ENCODE measurements around the gene ADAM22. TPM values are rescaled to one million over a fixed set of nuclear protein-coding genes. Genes with fewer than 3 reads are reported as not detected.

Gene ADAM22
- total RNA-seq, 1 experiment from 2014 or later: 14.0 TPM

DNA sequence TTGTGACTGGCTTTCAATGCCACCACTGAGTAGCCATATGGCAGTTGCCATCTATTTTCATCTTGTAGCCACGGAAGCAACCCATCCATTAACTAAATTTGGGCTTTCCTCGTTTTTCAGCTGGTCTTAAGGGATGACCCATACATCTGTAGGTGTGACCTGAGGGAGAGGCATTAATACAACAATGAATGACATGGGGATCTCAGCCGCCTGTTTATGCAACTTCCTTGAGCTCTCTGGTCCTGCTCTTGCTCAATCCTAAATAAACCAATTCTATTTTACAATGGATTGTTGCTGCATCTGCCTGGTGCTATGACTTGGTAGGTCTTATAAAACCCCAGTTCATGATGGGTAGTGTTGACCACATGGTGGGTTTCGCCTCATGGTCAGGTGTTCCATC, 21.9 kb upstream of the ADAM22 start:
- H4K20me1 ChIP-seq (ENCODE audit: insufficient read depth): no peaks in the 10 kb centered on the region
- POLR2A ChIA-PET (ENCODE audit: unreplicated experiment): no interaction called here
- intact Hi-C loops (cut with micrococcal nuclease; ENCODE audit: unreplicated experiment): no loop called here
- no peak overlapping the region for H3K27ac ChIP-seq
- H3F3A ChIP-seq (ENCODE audit: insufficient read depth, low read depth): peaks cover 4% of the 10 kb centered on the region; the same call in 1 of the 2 replicates
- H3K4me2 ChIP-seq: no peak overlapping the region
- BruUV-seq (replicated peaks): no TSS peak
- no peaks in the 10 kb centered on the region; the same call in 1 of the 2 replicates for H3K36me3 ChIP-seq (ENCODE audit: low read depth)
- H2AFZ ChIP-seq: no peak overlapping the region
- H3K4me1 ChIP-seq (replicated peaks; ENCODE audit: insufficient read depth): no peaks in the 10 kb centered on the region
- H3K79me2 ChIP-seq (ENCODE audit: low read depth): no peaks in the 10 kb centered on the region
- DNase-seq: no peak
- no peaks in the 10 kb centered on the region for H3K9me2 ChIP-seq (ENCODE audit: insufficient read depth)
- CTCF ChIA-PET: no interaction called here
- TF ChIP-seq, protein P1, sequence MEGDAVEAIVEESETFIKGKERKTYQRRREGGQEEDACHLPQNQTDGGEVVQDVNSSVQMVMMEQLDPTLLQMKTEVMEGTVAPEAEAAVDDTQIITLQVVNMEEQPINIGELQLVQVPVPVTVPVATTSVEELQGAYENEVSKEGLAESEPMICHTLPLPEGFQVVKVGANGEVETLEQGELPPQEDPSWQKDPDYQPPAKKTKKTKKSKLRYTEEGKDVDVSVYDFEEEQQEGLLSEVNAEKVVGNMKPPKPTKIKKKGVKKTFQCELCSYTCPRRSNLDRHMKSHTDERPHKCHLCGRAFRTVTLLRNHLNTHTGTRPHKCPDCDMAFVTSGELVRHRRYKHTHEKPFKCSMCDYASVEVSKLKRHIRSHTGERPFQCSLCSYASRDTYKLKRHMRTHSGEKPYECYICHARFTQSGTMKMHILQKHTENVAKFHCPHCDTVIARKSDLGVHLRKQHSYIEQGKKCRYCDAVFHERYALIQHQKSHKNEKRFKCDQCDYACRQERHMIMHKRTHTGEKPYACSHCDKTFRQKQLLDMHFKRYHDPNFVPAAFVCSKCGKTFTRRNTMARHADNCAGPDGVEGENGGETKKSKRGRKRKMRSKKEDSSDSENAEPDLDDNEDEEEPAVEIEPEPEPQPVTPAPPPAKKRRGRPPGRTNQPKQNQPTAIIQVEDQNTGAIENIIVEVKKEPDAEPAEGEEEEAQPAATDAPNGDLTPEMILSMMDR (conservative IDR thresholded peaks at IDR 0.05): no peak
- TF ChIP-seq EZH2 (IDR thresholded peaks at IDR 0.05; ENCODE audit: low read depth): no peak
- H3K4me3 ChIP-seq: no peak overlapping the region
- H3K9me3 ChIP-seq (ENCODE audit: insufficient read depth, low read depth): no peaks in the 10 kb centered on the region
- no peaks in the 10 kb centered on the region for H3K27me3 ChIP-seq (ENCODE audit: insufficient read depth, low read depth)

DNA sequence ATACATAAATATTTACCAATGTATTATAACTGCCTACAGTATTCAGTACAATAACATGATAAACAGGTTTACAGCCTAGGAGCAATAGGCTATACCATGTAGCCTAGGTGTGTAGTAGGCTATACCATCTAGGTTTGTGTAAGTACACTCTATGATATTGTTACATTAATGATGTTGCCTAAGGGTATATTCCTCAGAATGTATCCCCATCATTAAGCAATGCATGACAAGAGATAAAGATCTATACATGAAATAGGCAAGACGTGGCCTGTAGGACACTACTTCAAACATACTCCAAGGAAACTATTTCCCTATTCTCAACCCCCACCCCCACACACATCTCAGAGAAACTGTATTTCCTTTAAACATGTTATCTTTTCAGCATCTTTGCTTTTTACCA, 15.3 kb upstream of the ADAM22 start:
- no peak for DNase-seq
- no peak for TF ChIP-seq EZH2 (IDR thresholded peaks at IDR 0.05; ENCODE audit: low read depth)
- TF ChIP-seq, protein P1 (conservative IDR thresholded peaks at IDR 0.05): no peak
- Histone ChIP-seq H3K4me2 (no peak overlapping the region), H4K20me1 (ENCODE audit: insufficient read depth) (no peaks in the 10 kb centered on the region), H3K36me3 (ENCODE audit: low read depth) (no peaks in the 10 kb centered on the region), H3K79me2 (ENCODE audit: low read depth) (no peaks in the 10 kb centered on the region), H2AFZ (no peak overlapping the region), H3K27ac (no peak overlapping the region), H3F3A (ENCODE audit: insufficient read depth, low read depth) (no peaks in the 10 kb centered on the region), H3K4me3 (no peak overlapping the region), H3K27me3 (ENCODE audit: insufficient read depth, low read depth) (no peaks in the 10 kb centered on the region), H3K9me3 (ENCODE audit: insufficient read depth, low read depth) (no peaks in the 10 kb centered on the region), H3K4me1 (replicated peaks; ENCODE audit: insufficient read depth) (no peaks in the 10 kb centered on the region), H3K9me2 (ENCODE audit: insufficient read depth) (no peaks in the 10 kb centered on the region)
- BruUV-seq (replicated peaks): no TSS peak
- POLR2A ChIA-PET (ENCODE audit: unreplicated experiment): no interaction called here
- intact Hi-C loops (cut with micrococcal nuclease; ENCODE audit: unreplicated experiment): no loop called here
- CTCF ChIA-PET: no interaction called here

DNA sequence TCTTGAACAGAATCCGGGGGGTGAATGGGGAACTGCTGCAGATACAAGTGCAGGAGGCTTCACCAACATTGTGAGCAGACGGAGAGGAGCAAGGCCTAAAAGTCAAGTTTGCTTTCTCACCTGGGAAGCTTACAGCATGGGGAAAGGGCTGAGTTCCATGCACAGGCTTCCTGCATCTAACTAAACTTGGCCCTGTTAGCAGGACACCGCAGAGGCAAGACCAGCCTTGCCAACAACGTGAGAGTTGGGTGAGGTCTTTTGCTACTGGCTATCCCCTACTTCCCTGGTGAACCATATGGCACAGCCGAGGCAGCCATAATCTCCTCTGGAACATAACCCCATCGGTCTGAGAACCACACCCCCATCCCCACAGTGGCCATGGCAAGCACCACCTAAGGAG, 14.2 kb upstream of the ADAM22 start:
- ChIA-PET CTCF (no interaction called here), POLR2A (ENCODE audit: unreplicated experiment) (no interaction called here)
- BruUV-seq (replicated peaks): no TSS peak
- Histone ChIP-seq H3K36me3 (ENCODE audit: low read depth) (no peaks in the 10 kb centered on the region), H3K4me3 (no peak overlapping the region), H3K4me1 (replicated peaks; ENCODE audit: insufficient read depth) (no peaks in the 10 kb centered on the region), H3K9me3 (ENCODE audit: insufficient read depth, low read depth) (no peaks in the 10 kb centered on the region), H3F3A (ENCODE audit: insufficient read depth, low read depth) (no peaks in the 10 kb centered on the region), H3K27me3 (ENCODE audit: insufficient read depth, low read depth) (no peaks in the 10 kb centered on the region), H3K4me2 (no peak overlapping the region), H3K27ac (no peak overlapping the region), H3K79me2 (ENCODE audit: low read depth) (no peaks in the 10 kb centered on the region), H3K9me2 (ENCODE audit: insufficient read depth) (no peaks in the 10 kb centered on the region), H4K20me1 (ENCODE audit: insufficient read depth) (no peaks in the 10 kb centered on the region), H2AFZ (no peak overlapping the region)
- TF ChIP-seq, protein P1 (conservative IDR thresholded peaks at IDR 0.05): no peak
- TF ChIP-seq EZH2 (IDR thresholded peaks at IDR 0.05; ENCODE audit: low read depth): no peak
- intact Hi-C loops (cut with micrococcal nuclease; ENCODE audit: unreplicated experiment): no loop called here
- DNase-seq: no peak
